OCI-LY7 (cell line): ENCODE results near the gene BEST3. TPM values are rescaled to one million over a fixed set of nuclear protein-coding genes. Genes with fewer than 3 reads are reported as not detected.

Experiments
- total RNA-seq, 2 experiments: library from RNA; depleted of rRNA in 1 of 2; stranded (reverse); fragments of >200 nt in 1 of 2; shearing (Covaris generic) in 1 of 2; gene quantifications; 2 replicates each; pipeline ENCODE4 v1.2.3, GENCODE V29; 2014 to 2022

BEST3 gene
- total RNA-seq, 2 experiments from 2014 or later: 60.1 to 123 TPM

Other genes starting within 250 kb of the BEST3 start
- gene FRS2, start 228.9 kb downstream of the BEST3 start, total RNA-seq (2014; rRNA removed; shearing (Covaris generic)): 9.9 and 18.5 TPM in 2 replicates
- 10.4 and 11.1 TPM in 2 replicates for gene FRS2, start 228.9 kb downstream of the BEST3 start, total RNA-seq (2022)
- 248 and 264 TPM in 2 replicates for gene CCT2, start 113.8 kb downstream of the BEST3 start, total RNA-seq (2014; rRNA removed; shearing (Covaris generic))
- 270 and 317 TPM in 2 replicates for gene CCT2, start 113.8 kb downstream of the BEST3 start, total RNA-seq (2022)
- gene LRRC10, start 88.4 kb downstream of the BEST3 start, total RNA-seq (2014; rRNA removed; shearing (Covaris generic)): not detected in 2 replicates
- not detected in 2 replicates for gene LRRC10, start 88.4 kb downstream of the BEST3 start, total RNA-seq (2022)
- gene RAB3IP, start 39.6 kb upstream of the BEST3 start, total RNA-seq (2014; rRNA removed; shearing (Covaris generic)): 49.0 and 74.9 TPM in 2 replicates
- gene RAB3IP, start 39.6 kb upstream of the BEST3 start, total RNA-seq (2022): 60.6 and 79.5 TPM in 2 replicates
- gene MYRFL, start 125.9 kb upstream of the BEST3 start, total RNA-seq (2014; rRNA removed; shearing (Covaris generic)): 0.23 and 0.41 TPM in 2 replicates
- gene MYRFL, start 125.9 kb upstream of the BEST3 start, total RNA-seq (2022): not detected in 2 replicates